Testis (tissue), 2 donors: ENCODE data around the gene PTGDS.

Experiments used
- POLR2A ChIP-seq: fragments of 450-650 bp; IDR thresholded peaks from one replicate; pipeline ENCODE4 v1.6.1; 2017; ENCODE audit warnings: antibody characterized with exemption, mild to moderate bottlenecking, moderate library complexity
- TF ChIP-seq, protein P1 (sequence below), 3 experiments: fragments of 450-650 bp in 2 of 3; fragments of 200-600 bp in 1 of 3; sonication (generic) in 1 of 3; IDR thresholded peaks; one replicate each; pipeline ENCODE4 v1.5.1; 2016 to 2019; ENCODE audit warnings: antibody characterized with exemption in 3 of 3, mild to moderate bottlenecking in 2 of 3, moderate library complexity in 1 of 3

DNA sequence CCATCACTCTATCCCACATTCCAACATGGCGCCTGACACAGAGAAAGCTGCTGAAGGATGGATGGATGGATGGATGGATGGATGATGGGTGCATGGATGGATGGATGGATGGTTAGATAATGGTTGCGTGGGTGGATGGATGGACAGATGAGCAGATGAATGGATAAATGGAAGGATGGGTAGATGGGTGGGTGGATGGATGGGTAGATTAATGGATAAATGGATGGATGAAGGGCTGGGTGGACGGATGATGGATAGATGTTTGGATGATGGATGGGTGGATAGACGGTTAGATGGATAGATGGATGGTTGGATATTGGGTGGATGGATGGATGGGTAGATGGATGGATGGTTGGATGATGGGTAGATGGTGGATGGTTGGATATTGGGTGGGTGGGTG, 20.7 kb upstream of the PTGDS start:
- TF ChIP-seq, protein P1, sequence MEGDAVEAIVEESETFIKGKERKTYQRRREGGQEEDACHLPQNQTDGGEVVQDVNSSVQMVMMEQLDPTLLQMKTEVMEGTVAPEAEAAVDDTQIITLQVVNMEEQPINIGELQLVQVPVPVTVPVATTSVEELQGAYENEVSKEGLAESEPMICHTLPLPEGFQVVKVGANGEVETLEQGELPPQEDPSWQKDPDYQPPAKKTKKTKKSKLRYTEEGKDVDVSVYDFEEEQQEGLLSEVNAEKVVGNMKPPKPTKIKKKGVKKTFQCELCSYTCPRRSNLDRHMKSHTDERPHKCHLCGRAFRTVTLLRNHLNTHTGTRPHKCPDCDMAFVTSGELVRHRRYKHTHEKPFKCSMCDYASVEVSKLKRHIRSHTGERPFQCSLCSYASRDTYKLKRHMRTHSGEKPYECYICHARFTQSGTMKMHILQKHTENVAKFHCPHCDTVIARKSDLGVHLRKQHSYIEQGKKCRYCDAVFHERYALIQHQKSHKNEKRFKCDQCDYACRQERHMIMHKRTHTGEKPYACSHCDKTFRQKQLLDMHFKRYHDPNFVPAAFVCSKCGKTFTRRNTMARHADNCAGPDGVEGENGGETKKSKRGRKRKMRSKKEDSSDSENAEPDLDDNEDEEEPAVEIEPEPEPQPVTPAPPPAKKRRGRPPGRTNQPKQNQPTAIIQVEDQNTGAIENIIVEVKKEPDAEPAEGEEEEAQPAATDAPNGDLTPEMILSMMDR (IDR thresholded peaks at IDR 0.05) = no peak
- TF ChIP-seq POLR2A = no peak
